ENCODE data around the gene STX1A.
"Not testable (repeated sequence)": the region's sequence is repeated elsewhere in the genome, so short reads cannot be mapped to it uniquely, and the experiment has no call there.

DNA sequence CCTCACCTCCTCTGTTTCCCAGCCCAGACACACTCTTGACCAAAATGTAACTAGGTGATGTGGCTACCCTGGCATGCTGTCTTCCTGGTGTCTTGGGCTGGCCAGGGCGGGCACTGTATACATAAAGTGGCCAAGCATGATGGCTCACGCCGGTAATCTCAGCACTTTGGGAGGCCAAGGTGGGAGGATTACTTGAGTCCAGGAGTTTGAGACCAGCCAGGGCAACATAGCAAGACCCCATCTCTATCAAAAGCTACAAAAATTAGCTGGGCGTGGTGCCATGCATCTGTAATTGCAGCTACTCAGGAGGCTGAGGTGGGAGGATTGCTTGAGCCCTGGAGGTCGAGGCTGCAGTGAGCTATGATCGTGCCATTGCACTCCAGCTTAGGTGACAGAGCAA lies 6.2 kb downstream of the STX1A start:
- TF ChIP-seq, protein P1, sequence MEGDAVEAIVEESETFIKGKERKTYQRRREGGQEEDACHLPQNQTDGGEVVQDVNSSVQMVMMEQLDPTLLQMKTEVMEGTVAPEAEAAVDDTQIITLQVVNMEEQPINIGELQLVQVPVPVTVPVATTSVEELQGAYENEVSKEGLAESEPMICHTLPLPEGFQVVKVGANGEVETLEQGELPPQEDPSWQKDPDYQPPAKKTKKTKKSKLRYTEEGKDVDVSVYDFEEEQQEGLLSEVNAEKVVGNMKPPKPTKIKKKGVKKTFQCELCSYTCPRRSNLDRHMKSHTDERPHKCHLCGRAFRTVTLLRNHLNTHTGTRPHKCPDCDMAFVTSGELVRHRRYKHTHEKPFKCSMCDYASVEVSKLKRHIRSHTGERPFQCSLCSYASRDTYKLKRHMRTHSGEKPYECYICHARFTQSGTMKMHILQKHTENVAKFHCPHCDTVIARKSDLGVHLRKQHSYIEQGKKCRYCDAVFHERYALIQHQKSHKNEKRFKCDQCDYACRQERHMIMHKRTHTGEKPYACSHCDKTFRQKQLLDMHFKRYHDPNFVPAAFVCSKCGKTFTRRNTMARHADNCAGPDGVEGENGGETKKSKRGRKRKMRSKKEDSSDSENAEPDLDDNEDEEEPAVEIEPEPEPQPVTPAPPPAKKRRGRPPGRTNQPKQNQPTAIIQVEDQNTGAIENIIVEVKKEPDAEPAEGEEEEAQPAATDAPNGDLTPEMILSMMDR (IDR thresholded peaks at IDR 0.05): not testable (repeated sequence)
- TF ChIP-seq POLR2A (IDR thresholded peaks at IDR 0.05): not testable (repeated sequence)

All from uterus (tissue), 2 donors.